Measurements from ENCODE around the gene ZFAND4.

- TF ChIP-seq, protein P1, sequence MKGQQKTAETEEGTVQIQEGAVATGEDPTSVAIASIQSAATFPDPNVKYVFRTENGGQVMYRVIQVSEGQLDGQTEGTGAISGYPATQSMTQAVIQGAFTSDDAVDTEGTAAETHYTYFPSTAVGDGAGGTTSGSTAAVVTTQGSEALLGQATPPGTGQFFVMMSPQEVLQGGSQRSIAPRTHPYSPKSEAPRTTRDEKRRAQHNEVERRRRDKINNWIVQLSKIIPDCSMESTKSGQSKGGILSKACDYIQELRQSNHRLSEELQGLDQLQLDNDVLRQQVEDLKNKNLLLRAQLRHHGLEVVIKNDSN (IDR thresholded peaks at IDR 0.05): no peak
- TF ChIP-seq FOXM1 (IDR thresholded peaks at IDR 0.05; ENCODE audit: borderline replicate concordance, low read depth): no peak
- no peak for TF ChIP-seq EP300 (IDR thresholded peaks at IDR 0.05; ENCODE audit: borderline replicate concordance)
- TF ChIP-seq, protein P2, sequence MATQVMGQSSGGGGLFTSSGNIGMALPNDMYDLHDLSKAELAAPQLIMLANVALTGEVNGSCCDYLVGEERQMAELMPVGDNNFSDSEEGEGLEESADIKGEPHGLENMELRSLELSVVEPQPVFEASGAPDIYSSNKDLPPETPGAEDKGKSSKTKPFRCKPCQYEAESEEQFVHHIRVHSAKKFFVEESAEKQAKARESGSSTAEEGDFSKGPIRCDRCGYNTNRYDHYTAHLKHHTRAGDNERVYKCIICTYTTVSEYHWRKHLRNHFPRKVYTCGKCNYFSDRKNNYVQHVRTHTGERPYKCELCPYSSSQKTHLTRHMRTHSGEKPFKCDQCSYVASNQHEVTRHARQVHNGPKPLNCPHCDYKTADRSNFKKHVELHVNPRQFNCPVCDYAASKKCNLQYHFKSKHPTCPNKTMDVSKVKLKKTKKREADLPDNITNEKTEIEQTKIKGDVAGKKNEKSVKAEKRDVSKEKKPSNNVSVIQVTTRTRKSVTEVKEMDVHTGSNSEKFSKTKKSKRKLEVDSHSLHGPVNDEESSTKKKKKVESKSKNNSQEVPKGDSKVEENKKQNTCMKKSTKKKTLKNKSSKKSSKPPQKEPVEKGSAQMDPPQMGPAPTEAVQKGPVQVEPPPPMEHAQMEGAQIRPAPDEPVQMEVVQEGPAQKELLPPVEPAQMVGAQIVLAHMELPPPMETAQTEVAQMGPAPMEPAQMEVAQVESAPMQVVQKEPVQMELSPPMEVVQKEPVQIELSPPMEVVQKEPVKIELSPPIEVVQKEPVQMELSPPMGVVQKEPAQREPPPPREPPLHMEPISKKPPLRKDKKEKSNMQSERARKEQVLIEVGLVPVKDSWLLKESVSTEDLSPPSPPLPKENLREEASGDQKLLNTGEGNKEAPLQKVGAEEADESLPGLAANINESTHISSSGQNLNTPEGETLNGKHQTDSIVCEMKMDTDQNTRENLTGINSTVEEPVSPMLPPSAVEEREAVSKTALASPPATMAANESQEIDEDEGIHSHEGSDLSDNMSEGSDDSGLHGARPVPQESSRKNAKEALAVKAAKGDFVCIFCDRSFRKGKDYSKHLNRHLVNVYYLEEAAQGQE (IDR thresholded peaks at IDR 0.05; ENCODE audit: low read depth): no peak
- TF ChIP-seq MAX (IDR thresholded peaks at IDR 0.05): no peak
Observed at GRCh38 chr10:45624724-45625123, 47.8 kb downstream of the ZFAND4 start.

Measured in Ishikawa (cell line).